Spleen (tissue), 11 donors: ENCODE measurements around the gene KLHDC9. TPM values are rescaled to one million over a fixed set of nuclear protein-coding genes. Genes with fewer than 3 reads are reported as not detected.

Experiments used
- DNase-seq: peaks from one replicate; pipeline ENCODE4 v3.0.0-alpha.2; 2020
- H3K27ac ChIP-seq, 8 donors: fragments of 200-600 bp; sonication (generic) in 7 of 8; 1 replicate in 4 of 8; 2 replicates in 4 of 8; pipeline versions ENCODE4 v1.5.0 to v1.8.0; 2016 to 2021; ENCODE audit warnings: inconsistent platforms in 4 of 8, mild to moderate bottlenecking in 4 of 8, moderate library complexity in 1 of 8
- H3K27me3 ChIP-seq, 7 donors: fragments of 200-600 bp; sonication (generic) in 6 of 7; replicated peaks in 1 of 7; 1 replicate in 4 of 7; 2 replicates in 3 of 7; pipeline versions ENCODE4 v1.5.0 to v1.8.0; 2016 to 2021; ENCODE audit warnings: inconsistent platforms in 3 of 7, mild to moderate bottlenecking in 1 of 7
- H3K36me3 ChIP-seq, 6 donors: fragments of 200-600 bp; sonication (generic) in 5 of 6; 1 replicate in 4 of 6; 2 replicates in 2 of 6; pipeline versions ENCODE4 v1.5.0 to v1.8.0; 2016 to 2021; ENCODE audit warnings: inconsistent platforms in 2 of 6
- H3K4me1 ChIP-seq, 6 donors: fragments of 200-600 bp; sonication (generic) in 5 of 6; 1 replicate in 3 of 6; 2 replicates in 3 of 6; pipeline versions ENCODE4 v1.5.0 to v1.8.0; 2016 to 2021; ENCODE audit warnings: inconsistent platforms in 3 of 6
- H3K4me3 ChIP-seq, 8 donors: fragments of 200-600 bp; sonication (generic) in 7 of 8; 1 replicate in 4 of 8; 2 replicates in 4 of 8; pipeline versions ENCODE4 v1.5.0 to v1.8.0; 2016 to 2021; ENCODE audit warnings: inconsistent platforms in 4 of 8, mild to moderate bottlenecking in 4 of 8, moderate library complexity in 2 of 8
- H3K9me3 ChIP-seq, 8 donors: fragments of 200-600 bp; sonication (generic) in 7 of 8; 1 replicate in 4 of 8; 2 replicates in 4 of 8; pipeline versions ENCODE4 v1.5.0 to v1.8.0; 2016 to 2021; ENCODE audit warnings: inconsistent platforms in 4 of 8
- POLR2A ChIP-seq, 3 donors: fragments of 450-650 bp; IDR thresholded peaks; one replicate each; pipeline ENCODE4 v1.5.1; 2017; ENCODE audit warnings: antibody characterized with exemption in 3 of 3, mild to moderate bottlenecking in 1 of 3
- POLR2AphosphoS5 ChIP-seq, 3 donors: sonication (generic); formaldehyde crosslinking; IDR thresholded peaks; one replicate each; pipeline ENCODE4 v1.5.1; 2017; ENCODE audit warnings: antibody characterized with exemption in 3 of 3
- WGBS, 5 donors: extraction: QIAGEN DNeasy Blood & Tissue Kit in 3 of 5; methylation state at CpG; one replicate each; pipeline versions ENCODE4 v1.1.5 to v1.1.7; 2013 to 2018; 5-methylcytosine and 5-hydroxymethylcytosine counted together
- intact Hi-C: fragments of 100-400 bp; cut with DNase I; formaldehyde crosslinking; loops from one replicate; pipeline ENCODE4 v1.15.0; 2023; ENCODE audit warnings: low total_unique reads
- polyA plus RNA-seq, 3 donors: library from polyadenylated mRNA; stranded (reverse); fragments of 200-250 nt; gene quantifications; one replicate each; pipeline ENCODE4 v1.2.1, GENCODE V29; 2013
- total RNA-seq, 7 donors: library from RNA; depleted of rRNA in 3 of 7; stranded (reverse); fragments of >200 nt in 3 of 7; fragmentation: NEBNext Ultra II Directional in 4 of 7; extraction: Animal tissue kit (Norgen Biotek cat#: 25700) in 4 of 7; gene quantifications; one replicate each; pipeline versions ENCODE4 v1.1.0 to v1.2.1, GENCODE V29; 2016 to 2021
- TF ChIP-seq, protein P1 (sequence below), 11 experiments: fragments of 200-600 bp in 7 of 11; fragments of 450-650 bp in 4 of 11; sonication (generic) in 4 of 11; IDR thresholded peaks in 8 of 11; conservative IDR thresholded peaks in 3 of 11; 1 replicate in 7 of 11; 2 replicates in 4 of 11; pipeline versions ENCODE4 v1.4.0 to v1.8.0; 2016 to 2021; ENCODE audit warnings: antibody characterized with exemption in 11 of 11, inconsistent platforms in 4 of 11, mild to moderate bottlenecking in 1 of 11
- donor health status: healthy with polysubstance abuse.
- donor health status: DM: no; HTN: no; CAD: no; lungs with moderate emphysema.
- donor health status: DM: no; HTN: no; CAD: no.
- donor health status: Bipolar disorder and iron deficiency.
- donor health status: healthy.
- donor health status: DM: no; HTN: no; CAD: no.
- donor health status: DM: yes; HTN: yes; CAD: no.

Gene KLHDC9
- total and polyA plus RNA-seq, 10 donors: 1.1 to 3.9 (median 1.7) TPM

DNA sequence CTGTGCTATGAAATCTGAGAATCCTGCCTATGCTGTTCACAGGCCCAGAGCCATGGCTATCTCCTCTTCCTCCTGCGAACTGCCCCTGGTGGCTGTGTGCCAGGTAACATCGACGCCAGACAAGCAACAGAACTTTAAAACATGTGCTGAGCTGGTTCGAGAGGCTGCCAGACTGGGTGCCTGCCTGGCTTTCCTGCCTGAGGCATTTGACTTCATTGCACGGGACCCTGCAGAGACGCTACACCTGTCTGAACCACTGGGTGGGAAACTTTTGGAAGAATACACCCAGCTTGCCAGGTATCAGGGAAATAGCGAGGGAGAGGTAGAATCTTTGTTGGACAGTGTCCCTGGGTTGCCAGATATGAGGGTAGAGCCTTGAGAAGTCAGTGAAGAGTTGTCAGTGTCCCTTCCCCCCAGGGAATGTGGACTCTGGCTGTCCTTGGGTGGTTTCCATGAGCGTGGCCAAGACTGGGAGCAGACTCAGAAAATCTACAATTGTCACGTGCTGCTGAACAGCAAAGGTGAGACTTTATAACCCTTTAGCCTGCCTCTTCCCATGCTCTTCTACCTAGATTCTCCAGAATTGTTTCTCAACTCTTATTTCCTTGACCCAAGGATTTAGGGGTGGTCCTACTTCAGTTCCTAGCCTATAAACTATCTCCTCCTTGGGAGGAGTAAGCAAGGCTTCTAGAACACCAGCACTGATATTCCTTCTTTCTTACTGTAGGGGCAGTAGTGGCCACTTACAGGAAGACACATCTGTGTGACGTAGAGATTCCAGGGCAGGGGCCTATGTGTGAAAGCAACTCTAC is 21.1 kb downstream of the KLHDC9 start:
- TF ChIP-seq POLR2A (IDR thresholded peaks at IDR 0.05): no peak
- peak in 2 of 3 donors; percentile 43 to 52 for TF ChIP-seq POLR2AphosphoS5 (IDR thresholded peaks at IDR 0.05)
- TF ChIP-seq, protein P1, sequence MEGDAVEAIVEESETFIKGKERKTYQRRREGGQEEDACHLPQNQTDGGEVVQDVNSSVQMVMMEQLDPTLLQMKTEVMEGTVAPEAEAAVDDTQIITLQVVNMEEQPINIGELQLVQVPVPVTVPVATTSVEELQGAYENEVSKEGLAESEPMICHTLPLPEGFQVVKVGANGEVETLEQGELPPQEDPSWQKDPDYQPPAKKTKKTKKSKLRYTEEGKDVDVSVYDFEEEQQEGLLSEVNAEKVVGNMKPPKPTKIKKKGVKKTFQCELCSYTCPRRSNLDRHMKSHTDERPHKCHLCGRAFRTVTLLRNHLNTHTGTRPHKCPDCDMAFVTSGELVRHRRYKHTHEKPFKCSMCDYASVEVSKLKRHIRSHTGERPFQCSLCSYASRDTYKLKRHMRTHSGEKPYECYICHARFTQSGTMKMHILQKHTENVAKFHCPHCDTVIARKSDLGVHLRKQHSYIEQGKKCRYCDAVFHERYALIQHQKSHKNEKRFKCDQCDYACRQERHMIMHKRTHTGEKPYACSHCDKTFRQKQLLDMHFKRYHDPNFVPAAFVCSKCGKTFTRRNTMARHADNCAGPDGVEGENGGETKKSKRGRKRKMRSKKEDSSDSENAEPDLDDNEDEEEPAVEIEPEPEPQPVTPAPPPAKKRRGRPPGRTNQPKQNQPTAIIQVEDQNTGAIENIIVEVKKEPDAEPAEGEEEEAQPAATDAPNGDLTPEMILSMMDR (IDR thresholded peaks at IDR 0.05 in 8 of 11, conservative IDR thresholded peaks at IDR 0.05 in 3 of 11): peak in 8 of 11 experiments; percentile 5 to 47 (median 40)
- Histone ChIP-seq H3K9me3 (no peaks in the 10 kb centered on the region), H3K4me1 (peaks cover 36 to 94% (median 75%) of the 10 kb centered on the region in 6 donors), H3K4me3 (peak overlapping the region in 4 of 8 donors; percentile 86 to 99 (median 97)), H3K27me3 (no peaks in the 10 kb centered on the region), H3K36me3 (peaks cover 0 to 64% (median 42%) of the 10 kb centered on the region in 6 donors), H3K27ac (peak overlapping the region; percentile 42 to 98 (median 94))
- WGBS, 5 donors: 52 to 65% (median 56%) methylated on average over 9 to 10 of the region's 10 CpGs
- DNase-seq: no peak
- intact Hi-C loops: no loop called here

DNA sequence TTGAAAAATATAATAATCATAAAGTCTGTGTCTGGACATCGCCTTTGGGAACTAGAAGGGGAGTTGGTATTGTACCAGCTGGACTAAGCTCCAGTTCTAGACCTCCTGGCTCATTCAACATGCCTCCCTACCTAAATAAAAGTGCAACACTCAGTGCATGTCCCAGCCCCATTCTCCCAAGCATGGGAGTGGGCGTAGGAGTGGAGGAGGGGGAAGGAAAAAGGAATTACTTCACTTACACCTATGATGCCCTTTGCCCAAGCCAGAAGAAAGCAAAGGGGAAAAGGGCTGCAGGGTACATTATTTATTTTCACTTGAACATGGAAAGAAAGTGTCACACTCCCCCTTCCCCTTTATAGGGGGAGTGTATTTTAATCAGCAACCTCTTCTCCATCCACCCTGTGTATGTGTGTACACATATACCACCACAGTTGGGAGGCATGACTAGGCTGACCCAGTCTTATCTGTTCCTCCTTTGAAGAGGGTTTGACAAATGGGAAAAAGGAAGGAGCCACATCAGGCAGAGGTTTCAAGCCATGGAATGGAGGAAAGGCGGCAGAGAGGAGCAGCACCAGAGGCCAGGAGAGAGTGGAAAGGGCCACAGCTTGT is 23.0 kb downstream of the KLHDC9 start:
- Histone ChIP-seq H3K27me3 (no peaks in the 10 kb centered on the region), H3K36me3 (peaks cover 0 to 70% (median 59%) of the 10 kb centered on the region in 6 donors), H3K9me3 (no peaks in the 10 kb centered on the region), H3K4me3 (no peak overlapping the region), H3K27ac (peak overlapping the region in 4 of 8 donors; percentile 43 to 98 (median 96)), H3K4me1 (peaks cover 25 to 93% (median 58%) of the 10 kb centered on the region in 6 donors)
- intact Hi-C loops: no loop called here
- TF ChIP-seq POLR2A (IDR thresholded peaks at IDR 0.05) (no peak), POLR2AphosphoS5 (IDR thresholded peaks at IDR 0.05) (peak in 1 of 3 donors; percentile 10)
- TF ChIP-seq, protein P1 (IDR thresholded peaks at IDR 0.05 in 8 of 11, conservative IDR thresholded peaks at IDR 0.05 in 3 of 11): no peak
- WGBS, 5 donors: 76 to 95% (median 89%) methylated on average over 3 of the region's 3 CpGs
- DNase-seq: no peak

DNA sequence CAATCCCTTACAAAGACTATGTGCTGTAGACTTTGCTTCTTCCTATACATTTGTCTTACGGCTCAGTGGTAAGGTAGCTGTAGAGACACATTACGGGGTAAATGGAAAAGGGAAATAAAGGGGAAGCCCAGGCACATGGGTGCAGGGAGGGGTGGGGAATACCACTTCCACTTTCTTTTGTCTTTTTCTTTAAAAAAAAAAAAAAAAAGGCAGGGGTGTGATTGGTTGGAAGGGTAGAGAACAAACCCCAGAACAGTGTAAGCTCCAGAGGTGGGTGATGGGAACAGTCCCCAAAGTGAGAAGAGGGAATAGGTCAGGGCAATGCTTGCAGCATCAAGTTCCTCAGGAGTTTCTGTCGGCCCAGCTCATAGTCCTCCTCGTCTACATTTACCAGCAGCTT is 23.7 kb downstream of the KLHDC9 start:
- no peak for DNase-seq
- intact Hi-C loops: no loop called here
- Histone ChIP-seq H3K36me3 (peaks cover 0 to 77% (median 63%) of the 10 kb centered on the region in 6 donors), H3K9me3 (no peaks in the 10 kb centered on the region), H3K4me1 (peaks cover 18 to 93% (median 54%) of the 10 kb centered on the region in 6 donors), H3K4me3 (no peak overlapping the region), H3K27ac (peak overlapping the region in 5 of 8 donors; percentile 29 to 98 (median 43)), H3K27me3 (no peaks in the 10 kb centered on the region)
- TF ChIP-seq POLR2AphosphoS5 (IDR thresholded peaks at IDR 0.05): no peak
- no peak for TF ChIP-seq POLR2A (IDR thresholded peaks at IDR 0.05)
- TF ChIP-seq, protein P1 (IDR thresholded peaks at IDR 0.05 in 8 of 11, conservative IDR thresholded peaks at IDR 0.05 in 3 of 11): no peak
- 40 to 57% (median 47%) methylated on average over 4 of the region's 4 CpGs for WGBS, 5 donors

DNA sequence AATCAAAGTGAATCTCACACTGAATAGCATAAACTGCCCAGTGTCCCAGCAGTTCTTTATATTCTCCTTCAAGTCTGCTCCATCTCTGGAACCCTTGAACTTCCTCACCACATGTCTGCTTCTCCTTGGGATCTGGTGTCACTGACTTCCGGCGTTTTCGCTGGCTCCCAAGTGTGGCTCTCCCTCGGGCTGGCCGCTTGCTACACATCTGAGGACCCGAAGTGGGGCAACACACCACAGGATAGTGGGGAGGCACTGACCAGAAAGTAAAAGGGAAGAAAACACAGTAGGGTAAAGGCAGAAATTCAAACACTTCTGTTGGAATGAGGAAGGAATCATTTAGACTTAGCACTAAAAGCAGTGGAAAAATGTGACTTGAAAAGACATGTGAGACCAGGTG is 24.8 kb downstream of the KLHDC9 start:
- Histone ChIP-seq H3K9me3 (no peaks in the 10 kb centered on the region), H3K4me1 (peaks cover 15 to 96% (median 58%) of the 10 kb centered on the region in 6 donors), H3K36me3 (peaks cover 1 to 88% (median 69%) of the 10 kb centered on the region in 6 donors), H3K27me3 (no peaks in the 10 kb centered on the region), H3K4me3 (no peak overlapping the region), H3K27ac (peak overlapping the region in 1 of 8 donors; percentile 98)
- intact Hi-C loops: no loop called here
- no peak for DNase-seq
- TF ChIP-seq POLR2A (IDR thresholded peaks at IDR 0.05) (no peak), POLR2AphosphoS5 (IDR thresholded peaks at IDR 0.05) (no peak)
- TF ChIP-seq, protein P1 (IDR thresholded peaks at IDR 0.05 in 8 of 11, conservative IDR thresholded peaks at IDR 0.05 in 3 of 11): no peak
- WGBS, 5 donors: 79 to 91% (median 86%) methylated on average over 6 of the region's 6 CpGs
